GM06990 (cell line): ENCODE results near the gene BEST2.

Experiments
- DNase-seq: peaks from one replicate; pipeline ENCODE4 v3.0.0-alpha.2; 2011; ENCODE audit not compliant: insufficient read length; ENCODE audit errors: extremely low read depth
- H3K27me3 ChIP-seq: replicated peaks from 2 replicates; pipeline ENCODE4 v1.6.0; 2011; ENCODE audit warnings: low read length; ENCODE audit not compliant: control insufficient read depth, insufficient read depth
- H3K36me3 ChIP-seq: 2 replicates; pipeline ENCODE4 v1.5.1; 2011; ENCODE audit warnings: low read length; ENCODE audit not compliant: control insufficient read depth, insufficient read depth
- H3K4me3 ChIP-seq: replicated peaks from 2 replicates; pipeline ENCODE4 v1.5.1; 2011; ENCODE audit warnings: low read depth, mild to moderate bottlenecking, control low read depth, low read length
- TF ChIP-seq, protein P1 (sequence below): IDR thresholded peaks from 2 replicates; pipeline ENCODE4 v1.5.1; 2011; ENCODE audit warnings: low read length, control low read depth, mild to moderate bottlenecking, inconsistent platforms; ENCODE audit not compliant: insufficient read depth, poor library complexity, severe bottlenecking

Gene BEST2

DNA sequence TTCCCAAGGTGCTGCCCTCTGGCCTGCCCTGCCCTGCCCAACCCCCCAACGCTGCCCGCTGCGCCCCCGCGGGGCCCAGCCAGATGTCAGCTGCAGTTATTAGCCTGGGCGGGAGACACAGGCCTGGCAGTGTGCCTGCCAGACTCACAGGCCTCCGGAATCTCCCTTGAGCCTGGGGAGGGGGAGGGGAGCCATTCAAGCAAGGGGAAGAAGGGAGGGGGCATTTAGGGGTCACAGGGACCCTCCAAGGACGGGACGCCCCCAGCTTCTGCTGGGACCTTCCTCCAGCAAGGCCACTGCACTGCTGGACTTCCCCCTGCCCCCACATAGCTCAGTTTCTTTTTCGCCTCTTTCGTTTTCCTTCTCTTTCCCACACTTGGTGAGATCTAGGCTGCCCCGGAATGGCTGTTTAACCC lies 37.1 kb downstream of the BEST2 start:
- peak overlapping the region; percentile 62 for H3K4me3 ChIP-seq
- no peaks in the 10 kb centered on the region for H3K27me3 ChIP-seq
- TF ChIP-seq, protein P1, sequence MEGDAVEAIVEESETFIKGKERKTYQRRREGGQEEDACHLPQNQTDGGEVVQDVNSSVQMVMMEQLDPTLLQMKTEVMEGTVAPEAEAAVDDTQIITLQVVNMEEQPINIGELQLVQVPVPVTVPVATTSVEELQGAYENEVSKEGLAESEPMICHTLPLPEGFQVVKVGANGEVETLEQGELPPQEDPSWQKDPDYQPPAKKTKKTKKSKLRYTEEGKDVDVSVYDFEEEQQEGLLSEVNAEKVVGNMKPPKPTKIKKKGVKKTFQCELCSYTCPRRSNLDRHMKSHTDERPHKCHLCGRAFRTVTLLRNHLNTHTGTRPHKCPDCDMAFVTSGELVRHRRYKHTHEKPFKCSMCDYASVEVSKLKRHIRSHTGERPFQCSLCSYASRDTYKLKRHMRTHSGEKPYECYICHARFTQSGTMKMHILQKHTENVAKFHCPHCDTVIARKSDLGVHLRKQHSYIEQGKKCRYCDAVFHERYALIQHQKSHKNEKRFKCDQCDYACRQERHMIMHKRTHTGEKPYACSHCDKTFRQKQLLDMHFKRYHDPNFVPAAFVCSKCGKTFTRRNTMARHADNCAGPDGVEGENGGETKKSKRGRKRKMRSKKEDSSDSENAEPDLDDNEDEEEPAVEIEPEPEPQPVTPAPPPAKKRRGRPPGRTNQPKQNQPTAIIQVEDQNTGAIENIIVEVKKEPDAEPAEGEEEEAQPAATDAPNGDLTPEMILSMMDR, result peak; percentile 33
- H3K36me3 ChIP-seq, result no peaks in the 10 kb centered on the region
- DNase-seq, result peak; percentile 85

- Histone ChIP-seq H3K4me3 (peak overlapping the region; percentile 62), H3K27me3 (no peaks in the 10 kb centered on the region), H3K36me3 (no peaks in the 10 kb centered on the region)
- DNase-seq, result no peak
- TF ChIP-seq, protein P1, result no peak
Measured at GRCh38 chr19:12789098-12789903, 37.7 kb downstream of the BEST2 start.

DNA sequence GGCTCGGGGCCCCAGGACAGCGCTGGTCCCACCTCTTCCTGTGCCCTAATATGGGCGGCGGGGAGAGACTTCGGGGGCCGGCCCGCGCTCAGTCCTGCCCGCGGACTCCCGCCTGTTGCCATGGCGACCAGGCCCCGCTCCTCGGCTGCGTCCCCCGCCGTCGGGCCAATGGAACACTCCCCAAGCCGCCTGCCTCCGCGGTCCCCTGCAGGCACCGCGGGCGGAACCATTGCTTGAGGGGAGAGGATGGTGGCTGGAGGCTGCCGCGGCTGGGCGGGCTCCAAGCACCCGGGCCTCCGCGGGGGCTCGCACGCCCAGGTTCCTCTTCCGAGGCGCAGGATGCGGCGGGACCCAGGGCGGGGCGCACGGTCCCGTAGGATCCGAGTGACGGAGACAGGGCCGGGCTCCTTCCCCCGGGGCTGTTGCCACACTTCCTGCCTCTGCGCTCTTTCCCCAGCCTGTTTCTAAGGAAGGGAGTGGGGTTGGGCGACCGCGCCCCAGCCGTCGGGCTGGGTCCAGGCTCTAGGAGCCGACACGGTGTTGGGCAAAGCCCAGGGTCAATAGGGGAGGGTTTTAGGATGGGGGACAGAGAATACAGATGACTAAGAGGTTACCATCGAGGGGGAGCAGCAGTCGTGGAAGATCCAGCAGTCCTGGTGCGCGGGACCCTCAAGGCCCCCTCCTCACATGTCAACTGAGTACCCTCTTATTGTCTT lies 38.5 kb downstream of the BEST2 start:
- DNase-seq, result peak; percentile 99
- H3K4me3 ChIP-seq, result peak overlapping the region; percentile 96

DNA sequence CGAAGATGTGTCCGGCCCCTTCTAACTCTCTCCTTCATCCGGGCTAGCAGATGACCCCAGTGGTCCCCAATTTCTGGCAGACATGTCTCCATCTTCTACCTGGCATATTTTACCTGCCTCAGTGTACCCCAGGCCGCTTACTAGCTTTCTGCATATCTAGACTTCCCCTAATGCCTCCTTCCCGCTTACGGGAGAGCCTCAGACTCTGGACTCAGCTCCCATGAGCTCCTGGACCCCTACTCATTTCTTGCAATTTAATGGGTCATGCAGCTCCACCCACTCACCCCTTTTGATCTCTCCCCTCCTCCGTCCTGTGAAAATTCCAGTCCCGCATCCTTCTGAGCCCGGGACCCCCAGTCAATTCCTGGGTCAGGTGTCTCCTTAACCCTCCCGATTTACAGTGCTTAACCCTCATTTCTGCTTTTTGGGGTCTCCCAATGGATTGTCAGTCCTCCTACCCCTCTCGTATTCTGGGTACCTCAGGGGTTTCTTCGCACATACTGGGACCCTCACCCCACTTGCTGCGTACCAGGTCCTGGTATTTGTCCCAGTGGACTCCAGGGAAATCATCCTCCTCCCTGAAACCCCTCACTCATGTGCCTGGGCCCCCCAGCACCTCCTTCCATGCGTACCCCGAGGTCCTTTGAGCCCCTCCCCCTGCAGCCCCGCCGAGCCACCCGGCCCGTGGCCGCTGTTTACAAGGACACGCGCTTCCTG lies 39.2 kb downstream of the BEST2 start:
- Histone ChIP-seq H3K36me3 (no peaks in the 10 kb centered on the region), H3K4me3 (peak overlapping the region; percentile 96), H3K27me3 (no peaks in the 10 kb centered on the region)
- DNase-seq, result no peak
- TF ChIP-seq, protein P1, result no peak

More for the DNA sequence above, 38.5 kb downstream of the BEST2 start:
- H3K27me3 ChIP-seq, result no peaks in the 10 kb centered on the region
- no peaks in the 10 kb centered on the region for H3K36me3 ChIP-seq
- TF ChIP-seq, protein P1, result no peak

DNA sequence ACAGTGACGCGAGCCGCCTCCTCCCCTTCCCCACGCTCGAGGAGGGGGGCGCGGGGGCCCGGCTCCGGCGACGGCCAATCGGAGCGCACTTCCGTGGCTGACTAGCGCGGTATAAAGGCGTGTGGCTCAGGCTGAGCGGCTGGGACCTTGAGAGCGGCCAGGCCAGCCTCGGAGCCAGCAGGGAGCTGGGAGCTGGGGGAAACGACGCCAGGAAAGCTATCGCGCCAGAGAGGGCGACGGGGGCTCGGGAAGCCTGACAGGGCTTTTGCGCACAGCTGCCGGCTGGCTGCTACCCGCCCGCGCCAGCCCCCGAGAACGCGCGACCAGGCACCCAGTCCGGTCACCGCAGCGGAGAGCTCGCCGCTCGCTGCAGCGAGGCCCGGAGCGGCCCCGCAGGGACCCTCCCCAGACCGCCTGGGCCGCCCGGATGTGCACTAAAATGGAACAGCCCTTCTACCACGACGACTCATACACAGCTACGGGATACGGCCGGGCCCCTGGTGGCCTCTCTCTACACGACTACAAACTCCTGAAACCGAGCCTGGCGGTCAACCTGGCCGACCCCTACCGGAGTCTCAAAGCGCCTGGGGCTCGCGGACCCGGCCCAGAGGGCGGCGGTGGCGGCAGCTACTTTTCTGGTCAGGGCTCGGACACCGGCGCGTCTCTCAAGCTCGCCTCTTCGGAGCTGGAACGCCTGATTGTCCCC lies 39.9 kb downstream of the BEST2 start, which contains the start of gene JUNB:
Gene JUNB (plus strand): TSS at position 142 of the 706 bp plus-strand sequence. CDS start 286 bp downstream, at position 428.
- TF ChIP-seq, protein P1, result peak; percentile 8
- peak; percentile 97 for DNase-seq
- Histone ChIP-seq H3K4me3 (peak within 1 kb of the TSS; percentile 96), H3K27me3 (no peaks in the 10 kb centered on the region), H3K36me3 (no peaks in the 10 kb centered on the region)
